Measurements from ENCODE around the gene MTARC1. TPM values are rescaled to one million over a fixed set of nuclear protein-coding genes. Genes with fewer than 3 reads are reported as not detected.

The MTARC1 gene
- polyA plus RNA-seq, 6 donors from 2014 or later = 0.19 to 0.91 (median 0.32) TPM; not detected in 2

GRCh38 chr1:220834155-220834870 lies 47.6 kb downstream of the MTARC1 start:
- Mint-ChIP-seq H3K9me3 (peaks cover 0 to 12% (median 0%) of the 10 kb centered on the region in 7 donors), H3K36me3 (no peaks in the 10 kb centered on the region), H3K27me3 (peaks cover 14 to 17% (median 14%) of the 10 kb centered on the region in 3 donors), H3K27ac (no peak overlapping the region), H3K4me3 (no peak overlapping the region), H3K4me1 (no peaks in the 10 kb centered on the region)
- ATAC-seq (ENCODE audit: low read depth in 2 of 2) = no peak
- no peak for DNase-seq

Other genes starting within 250 kb of the MTARC1 start
- 10 to 100 TPM in 2 of 6 donors, 1 to 10 TPM in 3, not detected in 1; 3.7 to 37.5 (median 5.5) TPM for gene C1orf115, start 96.5 kb upstream of the MTARC1 start, polyA plus RNA-seq (ENCODE audit: low read depth in 6 of 6)
- 10 to 100 TPM in 2 of 6 donors, 1 to 10 TPM in 4; 2.4 to 23.7 (median 4.0) TPM for gene MTARC2, start 38.6 kb upstream of the MTARC1 start, polyA plus RNA-seq (ENCODE audit: low read depth in 6 of 6)
- 1 to 10 TPM in 4 of 6 donors, under 1 TPM in 1, not detected in 1; 0.92 to 3.5 (median 2.7) TPM for gene HLX, start 92.5 kb downstream of the MTARC1 start, polyA plus RNA-seq (ENCODE audit: low read depth in 6 of 6)

Measured in naive B cell (primary cell).